RWPE2 (cell line): ENCODE measurements around the gene OR4X1.
A peak's percentile ranks its signal among the peaks of the same experiment; 100 is the strongest.
"Not testable (repeated sequence)": the region's sequence is repeated elsewhere in the genome, so short reads cannot be mapped to it uniquely, and the experiment has no call there.

Experiments used
- ATAC-seq: fragments of 200-7000 bp; cut with Tn5 transposase; 3 replicates; pipeline ENCODE4 v1.9.1; 2021; ENCODE audit warnings: low read depth
- DNase-seq: peaks from one replicate; pipeline ENCODE4 v3.0.0-alpha.2; 2020; ENCODE audit warnings: low spot score
- H3K27ac ChIP-seq: fragments of 450-650 bp; 2 replicates; pipeline ENCODE4 v1.5.1; 2017; ENCODE audit warnings: mild to moderate bottlenecking; ENCODE audit not compliant: poor library complexity, severe bottlenecking
- H3K27me3 ChIP-seq: fragments of 250-450 bp; sonication (Bioruptor Pico); 2 replicates; pipeline ENCODE4 v1.5.1; 2021; ENCODE audit warnings: mild to moderate bottlenecking, moderate library complexity; ENCODE audit not compliant: insufficient read depth, poor library complexity, severe bottlenecking
- H3K36me3 ChIP-seq: fragments of 250-450 bp; sonication (Bioruptor Pico); 2 replicates; pipeline ENCODE4 v1.5.1; 2020; ENCODE audit warnings: low read depth, mild to moderate bottlenecking, moderate library complexity
- H3K4me1 ChIP-seq: fragments of 250-450 bp; sonication (Bioruptor Pico); 2 replicates; pipeline ENCODE4 v1.5.1; 2021; ENCODE audit warnings: mild to moderate bottlenecking, moderate library complexity; ENCODE audit not compliant: insufficient read depth, poor library complexity, severe bottlenecking
- H3K4me3 ChIP-seq: fragments of 250-450 bp; sonication (Bioruptor Pico); 2 replicates; pipeline ENCODE4 v1.5.1; 2021; ENCODE audit warnings: mild to moderate bottlenecking, moderate library complexity; ENCODE audit not compliant: severe bottlenecking
- H3K9me3 ChIP-seq: fragments of 250-450 bp; sonication (Bioruptor Pico); 2 replicates; pipeline ENCODE4 v1.5.1; 2021; ENCODE audit warnings: mild to moderate bottlenecking, moderate library complexity; ENCODE audit not compliant: severe bottlenecking
- TF ChIP-seq, protein P1 (sequence below): fragments of 450-650 bp; IDR thresholded peaks from one replicate; pipeline ENCODE4 v1.5.1; 2017; ENCODE audit warnings: mild to moderate bottlenecking, moderate library complexity; ENCODE audit not compliant: poor library complexity, severe bottlenecking

OR4X1 gene

DNA sequence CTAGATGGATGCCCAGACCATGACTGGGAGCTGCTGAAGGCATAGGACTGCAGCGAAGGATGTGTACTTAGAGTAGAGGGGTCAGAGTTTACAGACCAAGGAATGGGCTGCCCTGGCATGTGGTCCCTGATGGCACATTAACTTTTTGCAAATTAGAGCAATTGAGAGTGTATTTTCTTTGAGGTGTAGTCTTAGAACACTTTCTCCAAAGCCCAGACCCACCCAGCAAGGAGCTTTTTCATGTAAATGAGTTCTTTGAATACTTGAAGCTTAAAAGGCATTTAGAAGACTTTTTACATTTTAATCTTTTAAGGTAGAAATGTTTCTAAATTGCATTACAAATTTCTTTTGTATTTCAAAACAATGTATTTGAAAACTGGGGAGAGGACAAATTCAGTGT, 8.9 kb downstream of the OR4X1 start:
- no peak for ATAC-seq
- no peak for DNase-seq
- Histone ChIP-seq H3K27me3 (no peaks in the 10 kb centered on the region), H3K4me1 (no peaks in the 10 kb centered on the region), H3K27ac (no peak overlapping the region), H3K9me3 (no peaks in the 10 kb centered on the region), H3K36me3 (no peaks in the 10 kb centered on the region), H3K4me3 (no peak overlapping the region)
- TF ChIP-seq, protein P1, sequence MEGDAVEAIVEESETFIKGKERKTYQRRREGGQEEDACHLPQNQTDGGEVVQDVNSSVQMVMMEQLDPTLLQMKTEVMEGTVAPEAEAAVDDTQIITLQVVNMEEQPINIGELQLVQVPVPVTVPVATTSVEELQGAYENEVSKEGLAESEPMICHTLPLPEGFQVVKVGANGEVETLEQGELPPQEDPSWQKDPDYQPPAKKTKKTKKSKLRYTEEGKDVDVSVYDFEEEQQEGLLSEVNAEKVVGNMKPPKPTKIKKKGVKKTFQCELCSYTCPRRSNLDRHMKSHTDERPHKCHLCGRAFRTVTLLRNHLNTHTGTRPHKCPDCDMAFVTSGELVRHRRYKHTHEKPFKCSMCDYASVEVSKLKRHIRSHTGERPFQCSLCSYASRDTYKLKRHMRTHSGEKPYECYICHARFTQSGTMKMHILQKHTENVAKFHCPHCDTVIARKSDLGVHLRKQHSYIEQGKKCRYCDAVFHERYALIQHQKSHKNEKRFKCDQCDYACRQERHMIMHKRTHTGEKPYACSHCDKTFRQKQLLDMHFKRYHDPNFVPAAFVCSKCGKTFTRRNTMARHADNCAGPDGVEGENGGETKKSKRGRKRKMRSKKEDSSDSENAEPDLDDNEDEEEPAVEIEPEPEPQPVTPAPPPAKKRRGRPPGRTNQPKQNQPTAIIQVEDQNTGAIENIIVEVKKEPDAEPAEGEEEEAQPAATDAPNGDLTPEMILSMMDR = no peak

DNA sequence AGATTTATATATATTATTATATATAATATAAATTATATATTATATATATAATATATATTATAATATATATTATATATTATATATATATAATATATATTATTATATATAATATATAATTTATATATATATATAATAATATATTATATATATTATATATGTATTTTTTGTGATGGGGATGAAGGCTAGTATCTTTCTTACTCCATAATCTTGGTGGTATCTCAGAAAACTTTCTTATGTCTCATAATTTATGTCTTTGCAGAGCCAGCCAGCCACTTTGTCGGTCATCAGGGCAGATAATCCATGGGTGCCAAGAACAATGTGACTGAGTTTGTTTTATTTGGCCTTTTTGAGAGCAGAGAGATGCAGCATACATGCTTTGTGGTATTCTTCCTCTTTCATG, 42.3 kb downstream of the OR4X1 start, which contains the start of gene OR4S1:
Gene OR4S1 (plus strand): TSS at position 301 of the 400 bp plus-strand sequence. CDS start 0 bp downstream, at position 301.
- no peaks in the 10 kb centered on the region for H3K9me3 ChIP-seq
- ATAC-seq = no peak
- H3K36me3 ChIP-seq = no peaks in the 10 kb centered on the region
- no peaks in the 10 kb centered on the region for H3K27me3 ChIP-seq
- TF ChIP-seq, protein P1 = no peak
- no peak within 1 kb of the TSS for H3K4me3 ChIP-seq
- DNase-seq = no peak
- no peaks in the 10 kb centered on the region for H3K4me1 ChIP-seq
- H3K27ac ChIP-seq = no peak within 1 kb of the TSS

DNA sequence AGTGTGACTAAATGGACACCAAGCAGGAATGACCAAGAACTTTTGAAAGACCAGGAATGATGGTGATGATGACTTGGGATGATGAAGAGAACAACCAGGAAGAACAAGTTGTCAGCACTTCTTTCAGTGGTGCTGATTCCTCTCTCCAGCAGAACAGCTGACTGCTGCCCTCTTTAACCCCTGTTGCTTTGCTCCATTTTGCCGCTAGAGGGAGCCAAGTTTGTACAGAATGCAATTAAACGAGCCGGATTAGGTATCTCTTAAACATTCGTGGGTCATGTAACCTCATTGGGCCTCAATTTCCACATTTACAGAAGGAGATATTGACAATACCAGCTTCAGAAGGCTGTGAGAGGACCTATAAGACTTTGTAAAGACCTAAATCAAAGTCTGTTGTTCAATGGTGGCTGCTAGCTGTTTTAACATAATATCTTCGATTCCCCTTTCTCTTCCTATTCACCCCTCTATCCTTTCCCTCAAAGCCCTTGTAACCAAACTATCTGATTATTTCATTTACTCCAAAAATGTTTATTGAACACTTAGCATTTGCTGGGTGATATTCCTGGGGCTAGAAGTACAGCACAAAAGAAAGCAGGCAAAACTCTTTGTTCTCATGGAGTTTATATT, 44.2 kb downstream of the OR4X1 start:
- ATAC-seq (peak; percentile 52; the same call in 2 of the 3 replicates), DNase-seq (no peak)
- no peak overlapping the region for H3K4me3 ChIP-seq
- no peak overlapping the region for H3K27ac ChIP-seq
- TF ChIP-seq, protein P1 = peak; percentile 89
- no peaks in the 10 kb centered on the region for H3K4me1 ChIP-seq
- H3K36me3 ChIP-seq = no peaks in the 10 kb centered on the region
- no peaks in the 10 kb centered on the region for H3K9me3 ChIP-seq
- no peaks in the 10 kb centered on the region for H3K27me3 ChIP-seq

DNA sequence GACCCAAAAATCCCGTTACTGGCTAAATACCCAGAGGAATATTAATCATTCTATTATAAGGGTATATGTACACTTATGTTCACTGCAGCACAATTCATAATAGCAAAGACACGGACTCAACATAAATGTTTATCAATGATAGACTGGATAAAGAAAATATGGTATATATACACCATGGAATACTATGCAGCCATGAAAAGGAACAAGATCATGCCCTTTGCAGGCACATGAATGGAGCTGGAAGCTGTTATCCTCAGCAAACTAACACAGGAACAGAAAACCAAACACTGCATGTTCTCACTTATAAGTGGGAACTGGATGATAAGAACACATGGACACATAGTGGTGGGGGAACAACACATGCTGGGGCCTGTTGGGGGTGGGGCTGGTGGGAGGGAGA, 49.9 kb downstream of the OR4X1 start:
- ATAC-seq, H3K4me3 ChIP-seq, DNase-seq, H3K4me1 ChIP-seq, H3K9me3 ChIP-seq, H3K27ac ChIP-seq, H3K36me3 ChIP-seq, H3K27me3 ChIP-seq: not testable (repeated sequence)
